Erythroblast (primary cell): ENCODE measurements around the gene COL12A1.

Source experiments
- GATA1 ChIP-seq: IDR thresholded peaks from 2 replicates; pipeline ENCODE4 v1.6.1; 2011; ENCODE audit warnings: low read depth, mild to moderate bottlenecking, control low read depth, low read length, moderate library complexity
- POLR2A ChIP-seq: IDR thresholded peaks from 2 replicates; pipeline ENCODE4 v1.6.1; 2011; ENCODE audit warnings: mild to moderate bottlenecking, low read length

- TF ChIP-seq POLR2A (no peak), GATA1 (no peak)
Measured at GRCh38 chr6:75089921-75090320, 115.9 kb downstream of the COL12A1 start.
